K562 (cell line): ENCODE measurements around the gene HPS4. TPM values are rescaled to one million over a fixed set of nuclear protein-coding genes. Genes with fewer than 3 reads are reported as not detected.
A peak's percentile ranks its signal among the peaks of the same experiment; 100 is the strongest.

Experiments used
- BRD4 ChIP-seq: fragments of 200-600 bp; sonication (generic); IDR thresholded peaks from 2 replicates; pipeline ENCODE4 v1.6.1; 2017; ENCODE audit warnings: inconsistent platforms
- CC2D1A ChIP-seq: fragments of 450-650 bp; IDR thresholded peaks from 2 replicates; pipeline ENCODE4 v1.6.1; 2017; ENCODE audit warnings: mild to moderate bottlenecking
- CHCHD3 ChIP-seq: fragments of 250-450 bp; sonication (Bioruptor Pico); IDR thresholded peaks from 2 replicates; pipeline ENCODE4 v2.1.2; 2022; ENCODE audit warnings: mild to moderate bottlenecking
- CREB3 ChIP-seq: fragments of 450-650 bp; conservative IDR thresholded peaks from 2 replicates; pipeline ENCODE4 v1.6.1; 2016; ENCODE audit warnings: missing genetic modification characterization, low read depth, mild to moderate bottlenecking, missing compliant biosample characterization, moderate library complexity
- EGR1 ChIP-seq: fragments of 450-650 bp; conservative IDR thresholded peaks from 2 replicates; pipeline ENCODE4 v1.6.1; 2017; ENCODE audit warnings: mild to moderate bottlenecking
- EP400 ChIP-seq: fragments of 450-650 bp; IDR thresholded peaks from 2 replicates; pipeline ENCODE4 v1.6.1; 2017; ENCODE audit warnings: antibody characterized with exemption, mild to moderate bottlenecking, moderate library complexity
- FOXA1 ChIP-seq: fragments of 450-650 bp; IDR thresholded peaks from 2 replicates; pipeline ENCODE4 v1.6.1; 2016; ENCODE audit warnings: mild to moderate bottlenecking, borderline replicate concordance
- ILK ChIP-seq: fragments of 450-650 bp; IDR thresholded peaks from 2 replicates; pipeline ENCODE4 v1.6.1; 2016; ENCODE audit warnings: missing genetic modification characterization, low read depth, mild to moderate bottlenecking, missing compliant biosample characterization, moderate library complexity, borderline replicate concordance
- KAT8 ChIP-seq: fragments of 450-650 bp; IDR thresholded peaks from 2 replicates; pipeline ENCODE4 v1.6.1; 2016; ENCODE audit warnings: low read depth, mild to moderate bottlenecking
- LARP7 ChIP-seq: fragments of 450-650 bp; IDR thresholded peaks from 2 replicates; pipeline ENCODE4 v1.6.1; 2016
- MAFG ChIP-seq: fragments of 450-650 bp; conservative IDR thresholded peaks from 2 replicates; pipeline ENCODE4 v1.6.1; 2016; ENCODE audit warnings: missing genetic modification characterization, missing compliant biosample characterization
- MEIS2 ChIP-seq: fragments of 450-650 bp; IDR thresholded peaks from 2 replicates; pipeline ENCODE4 v1.6.1; 2014; ENCODE audit warnings: mild to moderate bottlenecking; ENCODE audit not compliant: partially characterized antibody
- NONO ChIP-seq, 2 experiments: fragments of 200-400 bp in 1 of 2; fragments of 450-650 bp in 1 of 2; formaldehyde crosslinking in 1 of 2; IDR thresholded peaks; 2 replicates each; pipeline ENCODE4 v1.6.1; 2017; ENCODE audit warnings: low read depth in 2 of 2, mild to moderate bottlenecking in 2 of 2, moderate library complexity in 2 of 2, low read length in 1 of 2
- PKNOX1 ChIP-seq: fragments of 450-650 bp; IDR thresholded peaks from 2 replicates; pipeline ENCODE4 v1.6.1; 2016
- SNIP1 ChIP-seq: fragments of 450-650 bp; IDR thresholded peaks from 2 replicates; pipeline ENCODE4 v1.7.1; 2017; ENCODE audit warnings: low read depth, mild to moderate bottlenecking
- THRA ChIP-seq: fragments of 450-650 bp; IDR thresholded peaks from 2 replicates; pipeline ENCODE4 v1.6.1; 2017; ENCODE audit warnings: mild to moderate bottlenecking, moderate library complexity
- TRIM24 ChIP-seq, 2 experiments: fragments of 450-650 bp; IDR thresholded peaks; 2 replicates each; pipeline ENCODE4 v1.6.1; 2016
- YBX1 ChIP-seq: fragments of 450-650 bp; IDR thresholded peaks from 2 replicates; pipeline ENCODE4 v1.7.1; 2016; ENCODE audit warnings: mild to moderate bottlenecking
- ZKSCAN3 ChIP-seq: fragments of 250-450 bp; sonication (Bioruptor Pico); IDR thresholded peaks from 2 replicates; pipeline ENCODE4 v1.4.0; 2020
- ZNF143 ChIP-seq: sonication (generic); formaldehyde crosslinking; IDR thresholded peaks from 2 replicates; pipeline ENCODE4 v1.9.0; 2022; ENCODE audit warnings: mild to moderate bottlenecking, missing genetic modification reagents
- ZNF146 ChIP-seq: IDR thresholded peaks from one replicate; pipeline ENCODE4 v1.6.1; 2018; ENCODE audit warnings: missing compliant biosample characterization; ENCODE audit not compliant: unreplicated experiment
- ZNF239 ChIP-seq: fragments of 250-450 bp; sonication (Bioruptor Pico); IDR thresholded peaks from 2 replicates; pipeline ENCODE4 v1.4.0; 2020; ENCODE audit warnings: mild to moderate bottlenecking
- ZNF311 ChIP-seq: fragments of 250-450 bp; sonication (Bioruptor Pico); IDR thresholded peaks from 2 replicates; pipeline ENCODE4 v1.4.0; 2020; ENCODE audit warnings: mild to moderate bottlenecking, moderate library complexity
- ZNF445 ChIP-seq: fragments of 250-450 bp; sonication (Bioruptor Pico); IDR thresholded peaks from 2 replicates; pipeline ENCODE4 v1.4.0; 2020; ENCODE audit warnings: low read depth, mild to moderate bottlenecking, moderate library complexity
- ZNF740 ChIP-seq, 3 experiments: fragments of 200-800 bp in 1 of 3; sonication (Bioruptor generic) in 1 of 3; sonication (generic) in 1 of 3; formaldehyde crosslinking in 1 of 3; IDR thresholded peaks; 2 replicates each; pipeline versions ENCODE4 v1.6.1 to v1.8.0; 2016 to 2022; ENCODE audit warnings: mild to moderate bottlenecking in 2 of 3, missing compliant biosample characterization in 2 of 3, missing genetic modification characterization in 2 of 3, missing genetic modification reagents in 1 of 3
- ZNF75A ChIP-seq: fragments of 450-650 bp; formaldehyde crosslinking; IDR thresholded peaks from 2 replicates; pipeline ENCODE4 v1.4.0; 2020; ENCODE audit warnings: mild to moderate bottlenecking
- ZNF79 ChIP-seq: fragments of 250-450 bp; sonication (Bioruptor Pico); IDR thresholded peaks from 2 replicates; pipeline ENCODE4 v1.4.0; 2020; ENCODE audit warnings: low read depth, mild to moderate bottlenecking, moderate library complexity
- polyA plus RNA-seq, 8 experiments: library from polyadenylated mRNA; depleted of rRNA in 4 of 8; stranded (reverse) in 5 of 8; unstranded in 3 of 8; fragments of >200 nt; fragmentation: Nextera tagmentation in 2 of 8; fragmentation: Illumina TruSeq in 1 of 8; extraction: Ambion mirVana in 2 of 8; extraction: Trizol in 1 of 8; gene quantifications; 2 replicates each; pipeline versions ENCODE4 v1.2.1 to v1.2.3, GENCODE V29; 2011 to 2014; ENCODE audit warnings: inconsistent platforms in 1 of 8, missing spikeins in 1 of 8
- total RNA-seq, 7 experiments: library from RNA; depleted of rRNA in 6 of 7; stranded (reverse); fragments of >200 nt in 6 of 7; fragmentation: Illumina TruSeq in 2 of 7; extraction: Trizol in 2 of 7; gene quantifications; 2 replicates each; pipeline versions ENCODE4 v1.2.1 to v1.2.3, GENCODE V29; 2011 to 2021; ENCODE audit warnings: low replicate concordance in 1 of 7

HPS4 gene
- total and polyA plus RNA-seq, 9 of the 15 experiments (the other 6 are each of a cell fraction or from before 2014, with no cell fraction given), result 12.8 to 29.2 (median 25.3) TPM

- TF ChIP-seq EP400, result peak; percentile 52; the same call in 1 of the 2 replicates
- TF ChIP-seq EGR1, result no peak
- TF ChIP-seq ILK (tag), result no peak
- no peak for TF ChIP-seq ZNF311 (CRISPR knock-in tag)
- no peak for TF ChIP-seq ZNF146
- TF ChIP-seq MAFG (tag), result no peak; the same call in 1 of the 2 replicates
- TF ChIP-seq KAT8, result no peak
- TF ChIP-seq LARP7, result no peak
- TF ChIP-seq NONO (IDR thresholded peaks at IDR 0.05; ENCODE audit: low read depth in 2 of 2, low read length in 1 of 2), result peak in 1 of 2 experiments; percentile 66; a peak in 1 of 4 replicates
- TF ChIP-seq ZKSCAN3 (CRISPR knock-in tag), result no peak
- TF ChIP-seq BRD4, result 0 out of 2 replicates have a peak, but pooled peaks have one; percentile 23
- TF ChIP-seq PKNOX1, result peak; percentile 83
- TF ChIP-seq CC2D1A, result 0 out of 2 replicates have a peak, but pooled peaks have one; percentile 41
- TF ChIP-seq CHCHD3 (CRISPR knock-in tag), result no peak
- no peak for TF ChIP-seq ZNF143 (CRISPR knock-in tag)
- peak; percentile 55 to 86; a peak in 3 of 4 replicates for TF ChIP-seq TRIM24 (IDR thresholded peaks at IDR 0.05)
- 0 out of 2 replicates have a peak, but pooled peaks have one; percentile 15 for TF ChIP-seq ZNF239 (CRISPR knock-in tag)
- TF ChIP-seq ZNF79 (CRISPR knock-in tag), result no peak
- TF ChIP-seq MEIS2, result peak; percentile 99
- TF ChIP-seq SNIP1, result no peak
- no peak for TF ChIP-seq ZNF740 (CRISPR knock-in tag; IDR thresholded peaks at IDR 0.05)
- no peak for TF ChIP-seq ZNF740 (tag; IDR thresholded peaks at IDR 0.05)
- no peak for TF ChIP-seq YBX1
- no peak for TF ChIP-seq FOXA1
- no peak for TF ChIP-seq THRA
- TF ChIP-seq CREB3 (tag), result no peak
- no peak for TF ChIP-seq ZNF75A (CRISPR knock-in tag)
- no peak for TF ChIP-seq ZNF445 (CRISPR knock-in tag)
Measured at GRCh38 chr22:26404851-26405421, 78.6 kb downstream of the HPS4 start (continued).
